Measurements from ENCODE around the gene GLI3.

GLI3 gene

GRCh38 chr7:42254217-42254616, 17.2 kb upstream of the GLI3 start:
- no peak for TF ChIP-seq EZH2phosphoT487 (IDR thresholded peaks at IDR 0.05; ENCODE audit: borderline replicate concordance)
- TF ChIP-seq CTCF (conservative IDR thresholded peaks at IDR 0.05; ENCODE audit: low read length) = no peak
- Histone ChIP-seq H3K36me3 (ENCODE audit: insufficient read depth, low read length) (no peaks in the 10 kb centered on the region), H3K27me3 (ENCODE audit: insufficient read depth, low read length, poor library complexity, severe bottlenecking) (no peaks in the 10 kb centered on the region)

GRCh38 chr7:42253316-42253715, 16.3 kb upstream of the GLI3 start:
- H3K4me1 ChIP-seq (ENCODE audit: insufficient read depth, low read length, poor library complexity, severe bottlenecking) = no peaks in the 10 kb centered on the region
- H3K9me2 ChIP-seq (replicated peaks; ENCODE audit: low read depth, low read length) = no peaks in the 10 kb centered on the region
- H3K36me3 ChIP-seq (ENCODE audit: insufficient read depth, low read length) = no peaks in the 10 kb centered on the region
- H3K27me3 ChIP-seq (ENCODE audit: insufficient read depth, low read length, poor library complexity, severe bottlenecking) = no peaks in the 10 kb centered on the region
- H3K79me2 ChIP-seq (ENCODE audit: insufficient read depth, low read length) = no peaks in the 10 kb centered on the region
- H3K9ac ChIP-seq (ENCODE audit: low read depth, low read length, poor library complexity, severe bottlenecking) = no peak overlapping the region
- no peak overlapping the region for H2AFZ ChIP-seq (ENCODE audit: low read length)
- H3K4me3 ChIP-seq (ENCODE audit: low read length, poor library complexity, severe bottlenecking) = no peak overlapping the region
- TF ChIP-seq CTCF (conservative IDR thresholded peaks at IDR 0.05; ENCODE audit: low read length) = no peak
- TF ChIP-seq EZH2phosphoT487 (IDR thresholded peaks at IDR 0.05; ENCODE audit: borderline replicate concordance) = no peak
- no peaks in the 10 kb centered on the region for H3F3A ChIP-seq (ENCODE audit: low read depth)
- H3K9me3 ChIP-seq (ENCODE audit: insufficient read depth, low read depth, low read length) = no peaks in the 10 kb centered on the region
- no peaks in the 10 kb centered on the region for H4K20me1 ChIP-seq (ENCODE audit: insufficient read depth, low read length, poor library complexity, severe bottlenecking)
- no peak overlapping the region for H3K4me2 ChIP-seq (ENCODE audit: low read depth, low read length, poor library complexity, severe bottlenecking)

More at GRCh38 chr7:42254217-42254616, 17.2 kb upstream of the GLI3 start:
- no peaks in the 10 kb centered on the region for H4K20me1 ChIP-seq (ENCODE audit: insufficient read depth, low read length, poor library complexity, severe bottlenecking)
- H3K9me2 ChIP-seq (replicated peaks; ENCODE audit: low read depth, low read length) = no peaks in the 10 kb centered on the region
- H3K9ac ChIP-seq (ENCODE audit: low read depth, low read length, poor library complexity, severe bottlenecking) = no peak overlapping the region
- no peaks in the 10 kb centered on the region for H3F3A ChIP-seq (ENCODE audit: low read depth)
- H3K4me1 ChIP-seq (ENCODE audit: insufficient read depth, low read length, poor library complexity, severe bottlenecking) = no peaks in the 10 kb centered on the region
- H3K9me3 ChIP-seq (ENCODE audit: insufficient read depth, low read depth, low read length) = no peaks in the 10 kb centered on the region
- H3K79me2 ChIP-seq (ENCODE audit: insufficient read depth, low read length) = no peaks in the 10 kb centered on the region
- no peak overlapping the region for H3K4me2 ChIP-seq (ENCODE audit: low read depth, low read length, poor library complexity, severe bottlenecking)
- H2AFZ ChIP-seq (ENCODE audit: low read length) = no peak overlapping the region
- H3K4me3 ChIP-seq (ENCODE audit: low read length, poor library complexity, severe bottlenecking) = no peak overlapping the region

GRCh38 chr7:42250411-42250810, 13.4 kb upstream of the GLI3 start:
- no peaks in the 10 kb centered on the region for H3F3A ChIP-seq (ENCODE audit: low read depth)
- H3K27me3 ChIP-seq (ENCODE audit: insufficient read depth, low read length, poor library complexity, severe bottlenecking) = no peaks in the 10 kb centered on the region
- H3K9me2 ChIP-seq (replicated peaks; ENCODE audit: low read depth, low read length) = no peaks in the 10 kb centered on the region
- H3K36me3 ChIP-seq (ENCODE audit: insufficient read depth, low read length) = no peaks in the 10 kb centered on the region
- H3K4me2 ChIP-seq (ENCODE audit: low read depth, low read length, poor library complexity, severe bottlenecking) = no peak overlapping the region
- no peaks in the 10 kb centered on the region for H3K9me3 ChIP-seq (ENCODE audit: insufficient read depth, low read depth, low read length)
- H4K20me1 ChIP-seq (ENCODE audit: insufficient read depth, low read length, poor library complexity, severe bottlenecking) = no peaks in the 10 kb centered on the region
- TF ChIP-seq EZH2phosphoT487 (IDR thresholded peaks at IDR 0.05; ENCODE audit: borderline replicate concordance) (no peak), CTCF (conservative IDR thresholded peaks at IDR 0.05; ENCODE audit: low read length) (no peak)
- no peaks in the 10 kb centered on the region for H3K79me2 ChIP-seq (ENCODE audit: insufficient read depth, low read length)
- H3K4me3 ChIP-seq (ENCODE audit: low read length, poor library complexity, severe bottlenecking) = no peak overlapping the region
- no peaks in the 10 kb centered on the region for H3K4me1 ChIP-seq (ENCODE audit: insufficient read depth, low read length, poor library complexity, severe bottlenecking)
- no peak overlapping the region for H3K9ac ChIP-seq (ENCODE audit: low read depth, low read length, poor library complexity, severe bottlenecking)
- no peak overlapping the region for H2AFZ ChIP-seq (ENCODE audit: low read length)

Data from Loucy (cell line).